Measurements from ENCODE around the gene MOV10L1.

The MOV10L1 gene

DNA sequence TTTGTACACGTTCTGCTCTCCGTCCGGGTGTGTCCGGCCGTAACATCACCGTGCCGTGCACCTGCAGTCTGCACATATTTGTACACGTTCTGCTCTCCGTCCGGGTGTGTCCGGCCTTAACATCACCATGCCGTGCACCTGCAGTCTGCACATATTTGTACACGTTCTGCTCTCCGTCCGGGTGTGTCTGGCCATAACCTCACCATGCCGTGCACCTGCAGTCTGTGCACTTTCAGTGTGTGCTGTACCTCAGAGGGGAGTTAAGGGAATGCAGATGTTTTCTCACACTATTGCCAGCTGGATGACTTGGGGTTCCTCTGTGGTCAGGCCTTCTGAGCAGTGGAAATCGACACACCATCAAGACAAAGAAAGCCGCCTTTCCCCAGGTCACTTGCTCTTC, 35.9 kb upstream of the MOV10L1 start:
- Histone ChIP-seq H3K9me3 (ENCODE audit: severe bottlenecking) (no peaks in the 10 kb centered on the region), H3K36me3 (ENCODE audit: low read depth) (no peaks in the 10 kb centered on the region), H3K4me3 (ENCODE audit: severe bottlenecking) (no peak overlapping the region), H3K4me1 (ENCODE audit: insufficient read depth, poor library complexity, severe bottlenecking) (no peaks in the 10 kb centered on the region), H3K27me3 (ENCODE audit: insufficient read depth, poor library complexity, severe bottlenecking) (peaks cover 9% of the 10 kb centered on the region), H3K27ac (ENCODE audit: poor library complexity, severe bottlenecking) (no peak overlapping the region)
- no peak for TF ChIP-seq CTCF (IDR thresholded peaks at IDR 0.05; ENCODE audit: poor library complexity, severe bottlenecking)
- DNase-seq (ENCODE audit: low spot score): no peak
- ATAC-seq (ENCODE audit: low read depth): no peak

GRCh38 chr22:50056214-50056972, 33.4 kb upstream of the MOV10L1 start:
- no peaks in the 10 kb centered on the region for H3K36me3 ChIP-seq (ENCODE audit: low read depth)
- ATAC-seq (ENCODE audit: low read depth): no peak
- no peaks in the 10 kb centered on the region for H3K4me1 ChIP-seq (ENCODE audit: insufficient read depth, poor library complexity, severe bottlenecking)
- no peak for DNase-seq (ENCODE audit: low spot score)
- no peak overlapping the region for H3K27ac ChIP-seq (ENCODE audit: poor library complexity, severe bottlenecking)
- no peak overlapping the region for H3K4me3 ChIP-seq (ENCODE audit: severe bottlenecking)
- peaks cover 22% of the 10 kb centered on the region for H3K27me3 ChIP-seq (ENCODE audit: insufficient read depth, poor library complexity, severe bottlenecking)
- H3K9me3 ChIP-seq (ENCODE audit: severe bottlenecking): no peaks in the 10 kb centered on the region
- no peak for TF ChIP-seq CTCF (IDR thresholded peaks at IDR 0.05; ENCODE audit: poor library complexity, severe bottlenecking)

DNA sequence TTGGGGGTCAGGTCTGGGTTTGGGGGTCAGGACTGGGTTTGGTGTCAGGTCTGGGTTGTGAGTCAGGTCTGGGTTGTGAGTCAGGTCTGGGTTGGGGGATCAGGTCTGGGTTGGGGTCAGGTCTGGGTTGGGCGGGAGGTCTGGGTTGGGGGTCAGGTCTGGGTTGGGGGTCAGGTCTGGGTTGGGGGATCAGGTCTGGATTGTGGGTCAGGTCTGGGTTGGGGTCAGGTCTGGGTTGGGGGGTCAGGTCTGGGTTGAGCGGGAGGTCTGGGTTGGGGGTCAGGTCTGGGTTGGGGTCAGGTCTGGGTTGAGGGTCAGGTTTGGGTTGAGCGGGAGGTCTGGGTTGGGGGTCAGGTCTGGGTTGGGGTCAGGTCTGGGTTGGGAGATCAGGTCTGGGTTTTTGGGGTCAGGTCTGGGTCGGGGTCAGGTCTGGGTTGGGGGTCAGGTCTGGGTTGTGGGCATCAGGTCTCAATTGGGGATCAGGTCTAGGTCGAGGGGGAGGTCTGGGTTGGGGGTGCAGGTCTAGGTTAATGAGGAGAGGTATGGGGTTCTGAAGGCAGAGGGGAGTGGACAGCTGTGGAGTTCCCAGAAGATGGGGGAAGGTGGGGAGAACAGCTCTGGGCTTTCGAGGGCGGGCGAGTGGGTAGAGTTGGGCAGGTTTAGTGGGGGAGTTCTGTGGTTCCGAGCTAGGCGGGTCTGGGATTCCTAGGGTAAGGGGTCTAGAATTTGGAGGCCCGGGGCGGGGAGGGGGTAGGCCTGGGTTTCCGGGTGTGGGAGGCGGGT, 32.3 kb upstream of the MOV10L1 start:
- H3K4me3 ChIP-seq (ENCODE audit: severe bottlenecking): no peak overlapping the region
- H3K27ac ChIP-seq (ENCODE audit: poor library complexity, severe bottlenecking): no peak overlapping the region
- no peaks in the 10 kb centered on the region for H3K9me3 ChIP-seq (ENCODE audit: severe bottlenecking)
- H3K36me3 ChIP-seq (ENCODE audit: low read depth): no peaks in the 10 kb centered on the region
- no peak for ATAC-seq (ENCODE audit: low read depth)
- H3K27me3 ChIP-seq (ENCODE audit: insufficient read depth, poor library complexity, severe bottlenecking): peaks cover 22% of the 10 kb centered on the region
- no peak for DNase-seq (ENCODE audit: low spot score)
- H3K4me1 ChIP-seq (ENCODE audit: insufficient read depth, poor library complexity, severe bottlenecking): no peaks in the 10 kb centered on the region
- no peak for TF ChIP-seq CTCF (IDR thresholded peaks at IDR 0.05; ENCODE audit: poor library complexity, severe bottlenecking)

DNA sequence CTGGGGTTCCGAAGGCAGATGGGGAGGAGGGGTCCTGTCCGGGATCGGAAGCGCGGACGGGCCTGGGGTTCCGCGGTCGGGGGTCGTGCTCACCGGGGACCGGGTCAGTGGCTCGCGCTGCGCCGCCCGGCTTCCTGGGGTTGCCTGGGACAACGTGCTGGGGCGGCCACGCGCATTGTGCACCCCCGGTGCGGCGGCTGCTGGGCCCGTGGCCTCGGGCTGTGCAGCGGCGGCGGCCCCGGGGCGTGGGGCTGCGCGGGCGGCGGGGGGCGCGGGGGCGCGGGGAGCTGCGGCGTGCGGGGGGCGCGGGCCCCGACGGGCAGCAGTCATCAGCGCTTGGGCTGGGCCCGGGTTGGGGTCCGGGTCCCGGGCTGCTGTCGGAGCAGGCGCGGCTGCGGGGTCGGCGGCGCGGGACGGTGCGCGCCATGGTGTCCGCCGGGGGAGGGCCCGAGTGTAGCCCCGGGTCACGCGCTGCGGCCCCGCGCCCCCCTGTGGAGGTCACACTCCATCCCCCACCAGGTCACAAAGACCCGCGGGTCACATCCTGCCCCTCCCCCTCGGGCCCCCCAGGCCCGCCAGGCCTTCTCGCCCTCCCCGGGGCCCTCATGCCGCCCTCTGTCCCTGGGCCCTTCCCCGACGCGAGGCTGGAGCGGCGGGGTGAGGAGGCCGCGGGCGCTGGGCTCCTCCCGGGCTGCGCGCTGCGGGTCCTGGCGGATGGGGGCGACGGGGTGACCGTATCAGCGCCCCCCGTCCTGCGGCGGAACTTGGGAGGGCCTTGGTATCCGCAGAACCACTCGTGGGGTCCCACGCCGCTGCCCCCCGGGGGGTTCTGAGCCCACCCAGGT, 31.5 kb upstream of the MOV10L1 start, which contains the start of gene TTLL8:
TSS of gene TTLL8 (minus strand) at position 238 of the 845 bp plus-strand sequence.
- H3K27ac ChIP-seq (ENCODE audit: poor library complexity, severe bottlenecking): no peak within 1 kb of the TSS
- no peaks in the 10 kb centered on the region for H3K9me3 ChIP-seq (ENCODE audit: severe bottlenecking)

More for the DNA sequence above, 31.5 kb upstream of the MOV10L1 start, which contains the start of gene TTLL8:
- DNase-seq (ENCODE audit: low spot score): no peak
- peaks cover 22% of the 10 kb centered on the region for H3K27me3 ChIP-seq (ENCODE audit: insufficient read depth, poor library complexity, severe bottlenecking)
- H3K4me3 ChIP-seq (ENCODE audit: severe bottlenecking): no peak within 1 kb of the TSS
- ATAC-seq (ENCODE audit: low read depth): no peak
- no peaks in the 10 kb centered on the region for H3K4me1 ChIP-seq (ENCODE audit: insufficient read depth, poor library complexity, severe bottlenecking)
- no peak for TF ChIP-seq CTCF (IDR thresholded peaks at IDR 0.05; ENCODE audit: poor library complexity, severe bottlenecking)
- no peaks in the 10 kb centered on the region for H3K36me3 ChIP-seq (ENCODE audit: low read depth)

Measured in RWPE2 (cell line).